ENCODE measurements around the gene CERS6.
A peak's percentile ranks its signal among the peaks of the same experiment; 100 is the strongest.

The CERS6 gene

GRCh38 chr2:168445960-168446359 is 10.1 kb upstream of the CERS6 start:
- no peak for DNase-seq

GRCh38 chr2:168448980-168449379 is 7.1 kb upstream of the CERS6 start:
- no peak for DNase-seq

- no peak for DNase-seq
These were observed 6.7 kb upstream of the CERS6 start for GRCh38 chr2:168449419-168449818.

- DNase-seq, result no peak
These were observed 5.9 kb upstream of the CERS6 start for GRCh38 chr2:168450171-168450570.

DNA sequence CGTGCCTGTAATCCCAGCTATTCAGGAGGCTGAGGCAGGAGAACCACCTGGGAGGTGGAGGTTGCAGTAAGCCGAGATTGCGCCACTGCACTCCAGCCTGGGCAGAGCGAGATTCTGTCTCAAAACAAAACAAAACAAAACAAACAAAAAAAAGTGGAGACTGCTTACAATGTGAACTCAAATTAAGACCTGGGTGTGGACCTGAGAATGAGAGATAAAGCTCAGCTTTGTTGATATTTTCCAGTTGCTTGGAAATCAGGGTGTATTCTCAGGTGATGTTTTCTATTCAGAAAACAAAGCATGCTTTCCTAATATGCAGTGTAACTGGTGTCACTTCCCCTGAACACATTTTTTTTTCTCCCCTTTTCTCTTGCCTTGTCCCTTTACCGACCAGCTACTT is 5.3 kb upstream of the CERS6 start:
- DNase-seq, result no peak

DNA sequence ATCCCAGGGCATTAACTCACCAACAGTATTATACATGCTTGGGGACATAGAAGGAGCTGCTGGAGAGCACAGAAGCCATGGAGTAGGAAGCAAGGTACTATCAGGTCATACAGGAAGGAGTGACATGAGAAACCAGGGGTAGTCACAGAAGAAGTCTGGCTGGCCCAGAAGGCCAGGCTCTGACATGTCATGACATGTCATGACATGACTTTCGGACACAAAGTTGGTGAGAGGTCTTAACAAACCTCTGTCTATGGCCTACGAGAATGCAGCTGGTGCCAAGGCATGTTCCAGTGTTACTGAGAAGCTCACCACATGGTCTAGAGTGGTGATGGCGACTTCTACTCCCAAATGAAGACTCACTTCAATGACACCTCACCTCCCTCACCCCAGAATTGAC is 3.3 kb upstream of the CERS6 start:
- no peak for DNase-seq

DNA sequence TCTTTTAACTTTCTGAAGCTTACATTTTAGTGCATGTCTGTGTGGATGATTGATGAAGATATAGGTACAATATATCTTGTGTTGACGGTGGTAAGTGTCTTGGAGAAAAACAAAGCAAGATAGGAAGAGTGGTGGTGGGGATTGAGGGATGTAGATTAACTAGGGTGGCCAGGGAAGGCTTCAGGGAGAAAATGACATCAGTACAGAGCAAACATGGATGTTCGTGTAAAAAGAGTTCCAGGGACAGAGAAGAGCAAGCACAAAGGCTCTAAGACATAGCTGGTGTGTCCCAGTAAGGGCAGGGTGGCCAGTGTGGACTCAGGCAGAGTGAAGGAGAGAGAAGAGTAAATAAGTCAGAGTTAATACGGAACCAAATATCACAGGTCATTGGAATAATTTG is 2.7 kb upstream of the CERS6 start:
- no peak for DNase-seq

DNA sequence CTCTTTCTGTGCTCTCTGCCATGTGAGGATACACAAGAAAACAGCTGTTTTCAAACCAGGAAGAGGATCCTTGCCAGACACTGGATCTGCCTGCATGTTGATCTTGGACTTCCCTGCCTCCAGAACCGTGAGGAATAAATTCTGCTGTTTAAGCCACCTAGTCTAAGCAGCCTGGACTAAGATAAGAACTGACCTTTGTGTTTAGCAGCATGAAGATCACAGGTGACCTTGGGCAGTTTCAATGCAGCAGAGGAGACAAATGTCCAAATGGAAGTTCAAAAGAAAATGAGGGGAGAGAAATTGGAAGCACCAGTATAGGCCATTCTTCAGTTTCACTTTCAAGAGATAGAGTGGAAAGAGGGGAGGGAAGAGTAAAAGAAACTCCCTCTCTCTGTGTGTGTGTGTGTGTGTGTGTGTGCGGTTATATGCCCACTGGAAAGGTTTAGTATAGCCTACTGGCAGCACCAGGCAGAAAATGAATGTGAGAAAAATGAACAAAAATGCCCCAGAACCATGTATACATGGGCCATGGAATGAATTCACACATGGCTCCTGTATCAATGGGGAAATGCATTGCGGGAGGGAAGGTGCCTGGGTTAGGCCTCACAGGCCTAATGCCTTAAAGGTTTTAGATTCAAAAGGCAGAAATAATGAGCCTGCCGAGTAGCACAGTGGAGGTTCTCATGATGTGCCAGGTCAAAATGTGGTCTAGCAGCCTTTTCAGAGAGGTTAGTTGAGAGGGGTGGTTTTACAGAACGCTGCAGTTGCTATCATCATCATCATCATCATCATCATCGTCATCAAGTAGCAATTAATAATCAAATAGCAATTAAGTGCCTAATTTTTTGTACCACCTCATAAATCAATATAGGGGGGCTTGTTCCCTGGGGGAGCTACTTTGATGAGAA is 1.1 kb upstream of the CERS6 start:
- DNase-seq, result no peak

- peak; percentile 77 for DNase-seq
These were observed 583 bp downstream of the CERS6 start for GRCh38 chr2:168456521-168457189.

DNA sequence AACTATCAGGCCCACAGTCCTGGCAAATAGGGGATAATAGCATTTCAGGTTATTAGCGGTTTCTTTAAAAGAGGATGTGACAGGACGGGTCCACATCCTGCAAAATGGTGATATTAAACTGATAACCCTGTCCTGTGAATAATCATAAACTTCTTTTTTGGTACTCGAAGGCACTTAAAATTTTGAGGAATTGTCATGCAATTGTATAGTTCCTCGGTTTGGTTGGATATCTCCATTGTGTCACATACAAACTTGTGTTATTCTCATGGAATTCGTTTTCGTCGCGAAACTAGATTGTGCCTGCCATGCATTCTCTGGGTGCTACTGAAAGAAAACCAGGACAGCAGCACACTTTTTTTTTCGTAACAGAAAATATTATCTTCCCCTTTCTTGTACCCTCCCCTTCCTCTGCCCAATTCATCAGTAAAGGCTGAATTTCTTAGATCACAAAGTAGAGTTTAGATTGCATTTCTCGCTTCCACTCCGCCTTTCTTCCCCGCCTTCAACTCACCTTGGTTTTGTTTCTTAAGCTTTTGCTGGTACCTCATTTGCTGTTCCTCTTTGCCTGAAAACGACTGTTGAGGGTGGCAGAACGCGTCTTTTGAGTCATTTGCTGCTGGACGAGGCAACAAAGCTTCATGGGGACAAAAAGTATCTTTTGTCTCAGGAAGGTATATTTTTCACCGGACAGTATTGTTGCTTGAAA is 1.3 kb downstream of the CERS6 start:
- no peak for DNase-seq

DNA sequence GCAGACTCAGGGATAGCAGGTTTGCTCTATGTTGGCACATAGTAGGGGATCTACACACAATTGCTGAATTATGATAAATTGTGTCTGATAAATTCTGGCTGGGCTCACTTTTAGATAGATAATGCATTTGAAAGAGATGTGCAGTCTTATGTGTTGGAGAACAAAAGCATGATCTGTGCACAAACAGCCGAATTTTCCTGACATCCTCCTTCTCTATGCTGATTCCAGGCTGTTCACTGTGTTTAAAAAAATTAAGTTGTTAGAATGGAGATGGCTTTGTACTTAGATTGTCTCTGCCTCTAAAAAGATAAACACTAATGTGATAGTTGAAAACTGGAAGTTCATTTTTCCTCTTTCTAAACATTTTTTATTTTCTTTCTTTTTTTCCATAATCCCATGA is 2.1 kb downstream of the CERS6 start:
- DNase-seq, result peak; percentile 22

DNA sequence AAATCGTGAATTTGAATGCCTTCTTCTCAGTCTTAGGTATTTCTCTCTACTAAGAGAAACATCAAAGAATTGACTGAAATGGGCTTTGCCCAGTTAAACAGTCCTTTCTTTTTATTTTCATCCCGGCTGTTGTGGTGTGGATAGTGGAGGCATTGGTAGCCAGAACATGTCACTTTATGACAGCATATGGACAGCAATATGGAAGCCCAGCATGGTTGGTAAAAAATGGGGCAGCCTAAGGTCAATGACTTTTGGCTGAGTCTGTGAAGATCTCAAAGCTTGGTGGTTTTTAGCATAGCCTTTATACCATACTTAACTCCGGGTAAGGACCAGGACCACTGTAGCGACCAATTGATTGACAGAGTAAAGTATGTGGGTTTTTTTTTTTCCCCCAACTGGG is 3.2 kb downstream of the CERS6 start:
- no peak for DNase-seq

- DNase-seq, result no peak
These were observed 4.5 kb downstream of the CERS6 start for GRCh38 chr2:168460571-168460970.

GRCh38 chr2:168461178-168461941 is 5.3 kb downstream of the CERS6 start:
- DNase-seq, result no peak

- no peak for DNase-seq
These were observed 5.9 kb downstream of the CERS6 start for GRCh38 chr2:168461942-168462331.

DNA sequence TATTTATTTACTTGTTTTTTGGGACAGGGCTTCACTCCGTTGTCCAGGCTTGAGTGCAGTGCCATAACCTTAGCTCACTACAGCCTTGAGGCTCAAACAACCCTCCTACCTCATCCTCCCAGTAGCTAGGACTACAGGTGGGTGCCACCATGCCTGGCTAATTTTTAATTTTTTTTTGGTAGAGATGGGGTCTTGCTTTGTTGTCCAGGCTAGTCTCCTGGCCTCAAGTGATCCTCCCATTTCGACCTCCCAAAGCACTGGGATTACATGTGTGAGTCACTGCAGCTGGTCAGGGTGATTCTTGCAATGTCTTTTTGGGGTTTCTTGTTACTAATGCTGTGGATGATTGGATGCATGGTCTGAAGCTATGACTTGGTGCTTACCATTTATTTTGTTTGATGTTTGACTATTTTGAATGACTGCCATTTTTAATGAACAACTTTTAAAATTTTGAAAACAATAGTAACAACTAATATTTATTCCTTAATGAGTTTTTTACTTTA is 6.5 kb downstream of the CERS6 start:
- DNase-seq, result no peak

GRCh38 chr2:168465594-168465993 is 9.5 kb downstream of the CERS6 start:
- DNase-seq, result no peak

- DNase-seq, result peak; percentile 29
These were observed 10.2 kb downstream of the CERS6 start for GRCh38 chr2:168466190-168466737.

GRCh38 chr2:168466834-168467565 is 10.9 kb downstream of the CERS6 start:
- DNase-seq, result no peak

DNA sequence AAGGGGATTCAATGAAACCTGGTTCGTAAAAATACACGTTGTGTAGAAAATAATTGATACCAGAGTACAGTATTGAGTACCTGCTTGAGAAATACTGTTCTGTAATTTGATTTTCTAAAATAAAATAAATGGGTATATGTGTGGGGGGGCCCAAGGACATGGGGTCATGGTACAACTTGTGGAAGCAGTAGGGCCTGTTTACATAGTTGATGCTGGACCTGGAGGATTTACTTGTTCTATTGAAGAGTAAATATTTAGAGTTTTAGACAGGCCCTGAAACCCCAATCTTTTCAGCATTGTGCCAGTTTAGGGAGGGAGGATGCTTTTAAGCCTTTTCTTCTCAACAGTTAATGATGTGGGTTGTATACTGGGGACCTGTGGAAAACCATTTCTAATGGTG is 11.7 kb downstream of the CERS6 start:
- no peak for DNase-seq

DNA sequence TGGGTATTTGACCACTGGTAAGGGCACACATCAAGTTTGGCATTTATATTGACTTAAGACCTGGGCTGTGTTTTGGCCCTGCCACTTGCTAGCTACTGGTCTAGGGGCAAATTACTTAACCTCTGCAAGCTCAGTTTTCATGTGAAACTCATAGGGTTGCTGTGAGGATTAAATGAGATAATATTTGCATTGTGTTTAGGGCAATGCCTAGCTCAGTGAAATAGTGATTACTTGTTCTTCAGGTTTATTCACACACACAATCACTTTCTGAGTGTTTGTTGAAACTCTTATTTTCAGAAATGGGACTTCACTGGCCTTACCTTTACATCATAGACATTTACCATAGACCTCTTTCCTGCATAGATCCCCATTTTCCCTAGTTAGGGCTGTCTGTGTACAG is 12.3 kb downstream of the CERS6 start:
- DNase-seq, result no peak
